ENCODE measurements around the gene DAB2IP.
A peak's percentile ranks its signal among the peaks of the same experiment; 100 is the strongest.

DAB2IP gene

GRCh38 chr9:121718501-121718900 is 67.1 kb downstream of the DAB2IP start:
- no peaks in the 10 kb centered on the region for H3K9me3 ChIP-seq (ENCODE audit: insufficient read depth, low read length, severe bottlenecking)
- no peaks in the 10 kb centered on the region for H3K27me3 ChIP-seq (ENCODE audit: insufficient read depth, low read length, poor library complexity)
- H3K4me2 ChIP-seq (ENCODE audit: insufficient read depth, low read length), result no peak overlapping the region
- no peak overlapping the region for H3K9ac ChIP-seq (ENCODE audit: low read depth, low read length)
- H4K20me1 ChIP-seq (ENCODE audit: insufficient read depth, low read length), result peaks cover 6% of the 10 kb centered on the region
- H3K36me3 ChIP-seq (ENCODE audit: insufficient read depth, low read length), result no peaks in the 10 kb centered on the region
- TF ChIP-seq, protein P1, sequence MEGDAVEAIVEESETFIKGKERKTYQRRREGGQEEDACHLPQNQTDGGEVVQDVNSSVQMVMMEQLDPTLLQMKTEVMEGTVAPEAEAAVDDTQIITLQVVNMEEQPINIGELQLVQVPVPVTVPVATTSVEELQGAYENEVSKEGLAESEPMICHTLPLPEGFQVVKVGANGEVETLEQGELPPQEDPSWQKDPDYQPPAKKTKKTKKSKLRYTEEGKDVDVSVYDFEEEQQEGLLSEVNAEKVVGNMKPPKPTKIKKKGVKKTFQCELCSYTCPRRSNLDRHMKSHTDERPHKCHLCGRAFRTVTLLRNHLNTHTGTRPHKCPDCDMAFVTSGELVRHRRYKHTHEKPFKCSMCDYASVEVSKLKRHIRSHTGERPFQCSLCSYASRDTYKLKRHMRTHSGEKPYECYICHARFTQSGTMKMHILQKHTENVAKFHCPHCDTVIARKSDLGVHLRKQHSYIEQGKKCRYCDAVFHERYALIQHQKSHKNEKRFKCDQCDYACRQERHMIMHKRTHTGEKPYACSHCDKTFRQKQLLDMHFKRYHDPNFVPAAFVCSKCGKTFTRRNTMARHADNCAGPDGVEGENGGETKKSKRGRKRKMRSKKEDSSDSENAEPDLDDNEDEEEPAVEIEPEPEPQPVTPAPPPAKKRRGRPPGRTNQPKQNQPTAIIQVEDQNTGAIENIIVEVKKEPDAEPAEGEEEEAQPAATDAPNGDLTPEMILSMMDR (IDR thresholded peaks at IDR 0.05; ENCODE audit: borderline replicate concordance, extremely low read depth, low read length, poor library complexity, severe bottlenecking), result no peak
- TF ChIP-seq EZH2 (IDR thresholded peaks at IDR 0.05; ENCODE audit: borderline replicate concordance, low read depth, low read length, severe bottlenecking), result no peak
- no peak overlapping the region for H3K27ac ChIP-seq (ENCODE audit: low read length)
- no peak for DNase-seq
- no peak overlapping the region for H2AFZ ChIP-seq (ENCODE audit: low read depth, low read length)
- ATAC-seq (ENCODE audit: insufficient read depth, low read depth), result no peak
- H3K4me1 ChIP-seq (ENCODE audit: insufficient read depth, low read length), result no peaks in the 10 kb centered on the region
- no peaks in the 10 kb centered on the region for H3K79me2 ChIP-seq (ENCODE audit: insufficient read depth, low read length)
- H3K4me3 ChIP-seq (ENCODE audit: low read depth in 1 of 2, low read length in 2 of 2), result no peak overlapping the region

GRCh38 chr9:121720311-121721057 is 69.0 kb downstream of the DAB2IP start:
- no peak overlapping the region for H3K9ac ChIP-seq (ENCODE audit: low read depth, low read length)
- no peak overlapping the region for H2AFZ ChIP-seq (ENCODE audit: low read depth, low read length)
- H3K36me3 ChIP-seq (ENCODE audit: insufficient read depth, low read length), result no peaks in the 10 kb centered on the region
- DNase-seq (no peak), ATAC-seq (ENCODE audit: insufficient read depth, low read depth) (no peak)
- no peaks in the 10 kb centered on the region for H3K79me2 ChIP-seq (ENCODE audit: insufficient read depth, low read length)
- no peaks in the 10 kb centered on the region for H3K4me1 ChIP-seq (ENCODE audit: insufficient read depth, low read length)
- H4K20me1 ChIP-seq (ENCODE audit: insufficient read depth, low read length), result peaks cover 6% of the 10 kb centered on the region
- no peaks in the 10 kb centered on the region for H3K9me3 ChIP-seq (ENCODE audit: insufficient read depth, low read length, severe bottlenecking)
- H3K27ac ChIP-seq (ENCODE audit: low read length), result no peak overlapping the region
- no peak overlapping the region for H3K4me2 ChIP-seq (ENCODE audit: insufficient read depth, low read length)
- peaks cover 3% of the 10 kb centered on the region for H3K27me3 ChIP-seq (ENCODE audit: insufficient read depth, low read length, poor library complexity)
- no peak overlapping the region for H3K4me3 ChIP-seq (ENCODE audit: low read depth in 1 of 2, low read length in 2 of 2)
- TF ChIP-seq, protein P1 (IDR thresholded peaks at IDR 0.05; ENCODE audit: borderline replicate concordance, extremely low read depth, low read length, poor library complexity, severe bottlenecking), result no peak
- no peak for TF ChIP-seq EZH2 (IDR thresholded peaks at IDR 0.05; ENCODE audit: borderline replicate concordance, low read depth, low read length, severe bottlenecking)

DNA sequence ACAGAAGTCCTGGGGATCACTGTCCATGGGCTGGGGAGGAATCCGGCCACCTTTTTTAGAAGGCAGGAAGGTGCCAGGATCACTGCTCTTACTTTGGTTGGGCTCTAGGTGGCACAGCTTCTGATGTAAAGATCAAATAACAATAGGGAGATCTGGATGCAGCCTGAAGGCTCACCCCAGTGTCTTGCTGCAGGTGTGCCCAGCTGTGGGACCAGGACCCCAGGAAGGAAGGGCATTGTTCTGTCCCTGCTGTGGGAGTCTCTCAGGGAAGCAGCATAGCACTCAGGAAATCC is 69.6 kb downstream of the DAB2IP start:
- ATAC-seq (ENCODE audit: insufficient read depth, low read depth) (no peak), DNase-seq (no peak)
- Histone ChIP-seq H3K9me3 (ENCODE audit: insufficient read depth, low read length, severe bottlenecking) (no peaks in the 10 kb centered on the region), H3K27me3 (ENCODE audit: insufficient read depth, low read length, poor library complexity) (peaks cover 3% of the 10 kb centered on the region), H3K4me1 (ENCODE audit: insufficient read depth, low read length) (no peaks in the 10 kb centered on the region), H2AFZ (ENCODE audit: low read depth, low read length) (no peak overlapping the region), H3K4me3 (ENCODE audit: low read depth in 1 of 2, low read length in 2 of 2) (no peak overlapping the region), H3K79me2 (ENCODE audit: insufficient read depth, low read length) (no peaks in the 10 kb centered on the region), H3K36me3 (ENCODE audit: insufficient read depth, low read length) (no peaks in the 10 kb centered on the region), H4K20me1 (ENCODE audit: insufficient read depth, low read length) (peaks cover 6% of the 10 kb centered on the region), H3K4me2 (ENCODE audit: insufficient read depth, low read length) (no peak overlapping the region), H3K27ac (ENCODE audit: low read length) (no peak overlapping the region), H3K9ac (ENCODE audit: low read depth, low read length) (no peak overlapping the region)
- TF ChIP-seq, protein P1 (IDR thresholded peaks at IDR 0.05; ENCODE audit: borderline replicate concordance, extremely low read depth, low read length, poor library complexity, severe bottlenecking), result peak; percentile 14
- no peak for TF ChIP-seq EZH2 (IDR thresholded peaks at IDR 0.05; ENCODE audit: borderline replicate concordance, low read depth, low read length, severe bottlenecking)

Data from DND-41 (cell line).